GM10266 (cell line): Measurements from ENCODE around the gene NXNL1.

Experiments
- DNase-seq: peaks from one replicate; pipeline ENCODE4 v3.0.0; 2012; ENCODE audit errors: extremely low spot score
- TF ChIP-seq, protein P1 (sequence below): IDR thresholded peaks from 2 replicates; pipeline ENCODE4 v1.5.1; 2012; ENCODE audit warnings: mild to moderate bottlenecking, low read depth; ENCODE audit not compliant: control insufficient read depth, insufficient read depth; ENCODE audit errors: missing control alignments

The NXNL1 gene

DNA sequence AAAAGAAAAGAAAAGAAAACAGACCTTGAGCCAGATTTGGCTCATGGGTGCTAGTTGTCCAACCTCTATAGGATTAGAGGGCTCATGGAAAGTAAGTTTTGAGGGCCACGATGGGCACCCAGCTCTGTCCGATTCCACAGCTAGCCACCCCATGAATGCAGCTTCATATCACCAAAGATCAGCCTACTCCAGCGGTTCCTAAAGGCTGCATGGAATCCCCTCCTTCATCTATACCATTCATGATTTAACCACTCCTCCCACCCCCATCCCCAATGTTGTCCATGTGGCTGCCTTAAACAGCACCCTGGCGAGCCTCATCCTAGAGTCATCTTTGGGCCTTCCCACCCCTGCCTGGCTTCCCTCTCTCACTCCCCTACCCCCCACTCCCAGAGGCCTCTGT is 38.8 kb downstream of the NXNL1 start:
- no peak for DNase-seq
- TF ChIP-seq, protein P1, sequence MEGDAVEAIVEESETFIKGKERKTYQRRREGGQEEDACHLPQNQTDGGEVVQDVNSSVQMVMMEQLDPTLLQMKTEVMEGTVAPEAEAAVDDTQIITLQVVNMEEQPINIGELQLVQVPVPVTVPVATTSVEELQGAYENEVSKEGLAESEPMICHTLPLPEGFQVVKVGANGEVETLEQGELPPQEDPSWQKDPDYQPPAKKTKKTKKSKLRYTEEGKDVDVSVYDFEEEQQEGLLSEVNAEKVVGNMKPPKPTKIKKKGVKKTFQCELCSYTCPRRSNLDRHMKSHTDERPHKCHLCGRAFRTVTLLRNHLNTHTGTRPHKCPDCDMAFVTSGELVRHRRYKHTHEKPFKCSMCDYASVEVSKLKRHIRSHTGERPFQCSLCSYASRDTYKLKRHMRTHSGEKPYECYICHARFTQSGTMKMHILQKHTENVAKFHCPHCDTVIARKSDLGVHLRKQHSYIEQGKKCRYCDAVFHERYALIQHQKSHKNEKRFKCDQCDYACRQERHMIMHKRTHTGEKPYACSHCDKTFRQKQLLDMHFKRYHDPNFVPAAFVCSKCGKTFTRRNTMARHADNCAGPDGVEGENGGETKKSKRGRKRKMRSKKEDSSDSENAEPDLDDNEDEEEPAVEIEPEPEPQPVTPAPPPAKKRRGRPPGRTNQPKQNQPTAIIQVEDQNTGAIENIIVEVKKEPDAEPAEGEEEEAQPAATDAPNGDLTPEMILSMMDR, result no peak

DNA sequence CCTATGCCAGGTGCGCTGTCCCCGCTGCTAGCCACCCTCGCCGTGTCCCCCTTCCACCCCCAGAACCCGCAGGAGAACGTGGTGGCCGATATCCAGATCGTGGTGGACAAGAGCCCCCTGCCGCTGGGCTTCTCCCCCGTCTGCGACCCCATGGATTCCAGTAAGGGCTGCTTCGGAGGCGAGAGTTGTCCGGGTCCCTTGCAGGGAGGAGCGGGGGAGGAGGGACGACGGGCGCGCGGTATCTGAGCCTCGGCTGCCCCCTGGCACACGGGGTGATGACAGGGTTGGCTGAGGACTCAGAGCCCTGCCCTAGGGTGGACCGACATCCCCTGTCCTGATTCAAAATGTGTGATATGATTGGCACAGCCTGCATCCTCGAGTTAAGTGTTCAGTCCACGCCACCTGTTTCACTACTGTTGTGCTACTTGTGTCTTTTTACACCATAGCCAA is 40.2 kb downstream of the NXNL1 start:
- TF ChIP-seq, protein P1, result no peak
- DNase-seq, result peak; percentile 40

DNA sequence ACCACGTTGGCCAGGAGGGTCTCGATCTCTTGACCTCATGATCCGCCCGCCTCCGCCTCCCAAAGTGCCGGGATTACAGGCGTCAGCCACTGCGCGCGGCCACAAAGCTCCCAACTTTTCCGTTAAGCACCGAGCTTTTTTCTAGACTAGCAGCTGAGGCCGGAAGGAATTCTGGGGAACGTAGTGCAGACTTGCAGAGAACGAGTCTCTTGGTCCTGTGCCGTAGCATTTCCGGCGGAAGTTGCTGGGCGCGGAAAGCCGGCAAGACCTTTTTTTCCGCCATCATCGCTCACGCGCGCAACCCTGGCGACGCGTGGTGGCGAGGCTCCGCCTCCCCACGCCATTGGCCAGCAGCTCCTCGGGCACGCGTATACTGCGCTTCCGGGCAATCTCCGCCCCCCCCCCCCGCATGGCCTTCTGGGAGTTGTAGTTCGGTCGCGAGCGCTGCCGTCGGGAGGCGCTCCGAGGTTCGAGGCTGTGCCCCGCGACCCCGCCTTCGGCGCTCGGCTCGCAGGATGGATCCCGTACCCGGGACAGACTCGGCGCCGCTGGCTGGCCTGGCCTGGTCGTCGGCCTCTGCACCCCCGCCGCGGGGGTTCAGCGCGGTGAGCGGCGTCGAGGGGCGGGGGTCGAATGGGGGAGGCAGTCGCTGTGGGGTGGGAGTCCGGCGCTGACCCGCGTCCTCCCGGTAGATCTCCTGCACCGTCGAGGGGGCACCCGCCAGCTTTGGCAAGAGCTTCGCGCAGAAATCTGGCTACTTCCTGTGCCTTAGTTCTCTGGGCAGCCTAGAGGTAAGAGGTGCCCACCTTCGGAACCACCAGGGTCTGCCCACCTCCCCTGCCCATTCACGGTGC is 40.9 kb downstream of the NXNL1 start, which contains the start of gene MVB12A:
TSS of gene MVB12A (plus strand) at position 427 of the 854 bp plus-strand sequence. CDS start at position 516, 89 bp downstream.
- TF ChIP-seq, protein P1, result no peak
- DNase-seq, result peak; percentile 98

DNA sequence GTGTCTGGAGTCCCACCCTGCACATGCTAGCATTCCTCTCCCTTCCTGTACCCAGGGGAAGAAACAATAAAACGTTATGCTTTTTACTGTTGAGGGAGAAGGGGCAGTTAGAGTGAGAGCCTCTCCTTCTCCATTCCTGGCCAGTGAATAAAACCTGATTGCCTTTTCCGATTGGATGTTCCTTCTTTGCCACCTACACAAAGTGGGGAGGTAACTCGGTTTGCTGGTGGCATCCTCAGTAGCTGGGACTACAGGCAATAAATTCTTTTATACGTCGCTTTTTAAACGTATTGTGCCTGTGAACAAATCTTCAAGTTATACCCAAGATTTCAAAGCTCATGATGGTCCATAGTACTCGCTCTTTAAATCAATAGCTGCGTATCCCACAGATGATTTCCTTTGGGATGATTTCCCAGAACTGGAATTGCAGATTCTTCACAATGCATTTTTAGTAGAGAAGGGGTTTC is 41.5 kb downstream of the NXNL1 start:
- TF ChIP-seq, protein P1, result no peak
- no peak for DNase-seq

DNA sequence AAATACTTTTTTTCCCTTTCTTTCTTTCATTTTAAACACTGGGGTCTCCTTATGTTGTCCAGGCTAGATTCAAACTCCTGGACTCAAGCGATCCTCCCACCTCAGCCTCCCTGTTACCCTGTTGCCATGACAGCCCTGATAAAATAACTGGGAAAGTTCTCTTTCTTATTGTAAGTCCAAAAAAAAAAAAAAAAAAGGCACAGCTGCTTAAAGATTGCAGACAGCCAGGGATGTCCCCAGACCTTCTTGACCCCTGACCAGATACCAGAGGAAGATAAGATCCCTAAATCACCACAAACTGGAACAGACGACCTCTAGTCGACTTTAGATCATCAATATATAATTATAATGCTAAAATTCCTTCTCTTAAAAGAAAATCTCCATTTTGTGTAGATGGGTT is 42.0 kb downstream of the NXNL1 start:
- DNase-seq, result no peak
- TF ChIP-seq, protein P1, result no peak

DNA sequence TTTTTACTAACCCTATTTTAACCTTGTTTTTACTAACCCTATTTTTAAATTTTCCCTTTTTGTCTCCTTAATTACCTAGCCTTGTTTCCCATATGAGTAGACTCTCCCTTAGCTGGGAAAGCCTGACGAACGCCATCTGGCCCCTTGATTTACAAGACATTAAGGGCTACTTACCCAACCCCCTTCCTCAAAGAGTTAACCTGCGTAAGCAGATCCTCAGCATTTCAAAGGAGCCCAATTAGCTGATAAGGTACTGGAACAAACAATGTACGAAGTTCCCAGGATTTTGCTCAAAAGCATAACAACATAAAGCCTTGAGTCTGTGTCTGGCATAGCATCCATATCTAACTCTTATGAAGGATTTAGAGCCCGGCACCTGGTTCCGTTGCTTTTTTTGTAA is 45.6 kb downstream of the NXNL1 start:
- TF ChIP-seq, protein P1, result no peak
- DNase-seq, result no peak

DNA sequence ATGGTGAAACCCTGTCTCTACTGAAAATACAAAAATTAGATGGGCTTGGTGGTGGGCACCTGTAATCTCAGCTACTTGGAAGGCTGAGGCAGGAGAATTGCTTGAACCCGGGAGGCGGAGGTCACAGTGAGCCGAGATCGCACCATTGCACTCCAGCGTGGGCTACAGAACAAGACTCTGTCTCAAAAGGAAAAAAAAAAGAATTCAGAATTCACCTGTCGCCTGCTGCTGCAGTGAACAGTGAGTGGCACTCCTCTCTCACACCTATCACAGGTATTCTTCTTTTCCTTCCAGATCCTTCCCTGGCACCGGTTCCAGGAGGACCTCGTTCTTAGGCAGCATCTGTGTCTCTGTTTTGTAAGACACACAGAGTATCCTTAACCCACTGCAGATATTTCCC is 46.6 kb downstream of the NXNL1 start:
- no peak for DNase-seq
- TF ChIP-seq, protein P1, result no peak
